Testis (tissue), 3 donors: ENCODE measurements around the gene CACNA1C. TPM values are rescaled to one million over a fixed set of nuclear protein-coding genes. Genes with fewer than 3 reads are reported as not detected.
A peak's percentile ranks its signal among the peaks of the same experiment; 100 is the strongest.

Experiments used
- DNase-seq: peaks from one replicate; pipeline ENCODE4 v3.0.0-alpha.2; 2019
- H3K27ac ChIP-seq, 2 donors: fragments of 200-600 bp; sonication (generic); one replicate each; pipeline ENCODE4 v1.5.1; 2019
- H3K27me3 ChIP-seq: fragments of 200-600 bp; sonication (generic); one replicate; pipeline ENCODE4 v1.5.1; 2019
- H3K36me3 ChIP-seq: fragments of 200-600 bp; sonication (generic); one replicate; pipeline ENCODE4 v1.5.1; 2017; ENCODE audit warnings: low read depth; ENCODE audit errors: missing control alignments
- H3K4me1 ChIP-seq: fragments of 200-600 bp; sonication (generic); one replicate; pipeline ENCODE4 v1.5.1; 2019
- H3K4me3 ChIP-seq, 2 donors: fragments of 200-600 bp; sonication (generic); one replicate each; pipeline ENCODE4 v1.5.1; 2017 to 2019
- H3K9me3 ChIP-seq: fragments of 200-600 bp; sonication (generic); one replicate; pipeline ENCODE4 v1.5.1; 2017
- POLR2A ChIP-seq: fragments of 450-650 bp; IDR thresholded peaks from one replicate; pipeline ENCODE4 v1.6.1; 2017; ENCODE audit warnings: antibody characterized with exemption, mild to moderate bottlenecking, moderate library complexity
- WGBS, 2 donors: methylation state at CpG; one replicate each; pipeline ENCODE4 v1.1.5; 2018; 5-methylcytosine and 5-hydroxymethylcytosine counted together
- intact Hi-C: fragments of 100-400 bp; cut with DNase I; formaldehyde crosslinking; loops from one replicate; pipeline ENCODE4 v1.15.1; 2023; ENCODE audit warnings: low total_unique reads
- polyA plus RNA-seq: library from polyadenylated mRNA; stranded (reverse); fragments of 350-450 nt; fragmentation: Illumina TruSeq; extraction: RNeasy Lipid Tissue Mini Kit (QIAGEN cat#74804); gene quantifications from one replicate; pipeline ENCODE4 v1.2.3, GENCODE V29; 2014; ENCODE audit warnings: low read depth, low replicate concordance; ENCODE audit not compliant: insufficient read depth
- total RNA-seq, 2 donors: library from RNA; depleted of rRNA; stranded (reverse); fragments of >200 nt; gene quantifications; one replicate each; pipeline ENCODE4 v1.2.3, GENCODE V29; 2016
- TF ChIP-seq, protein P1 (sequence below), 3 experiments: fragments of 450-650 bp in 2 of 3; fragments of 200-600 bp in 1 of 3; sonication (generic) in 1 of 3; IDR thresholded peaks; one replicate each; pipeline ENCODE4 v1.5.1; 2016 to 2019; ENCODE audit warnings: antibody characterized with exemption in 3 of 3, mild to moderate bottlenecking in 2 of 3, moderate library complexity in 1 of 3

The CACNA1C gene
- total and polyA plus RNA-seq, 3 donors from 2014 or later: 20.3 to 36.8 (median 32.0) TPM

DNA sequence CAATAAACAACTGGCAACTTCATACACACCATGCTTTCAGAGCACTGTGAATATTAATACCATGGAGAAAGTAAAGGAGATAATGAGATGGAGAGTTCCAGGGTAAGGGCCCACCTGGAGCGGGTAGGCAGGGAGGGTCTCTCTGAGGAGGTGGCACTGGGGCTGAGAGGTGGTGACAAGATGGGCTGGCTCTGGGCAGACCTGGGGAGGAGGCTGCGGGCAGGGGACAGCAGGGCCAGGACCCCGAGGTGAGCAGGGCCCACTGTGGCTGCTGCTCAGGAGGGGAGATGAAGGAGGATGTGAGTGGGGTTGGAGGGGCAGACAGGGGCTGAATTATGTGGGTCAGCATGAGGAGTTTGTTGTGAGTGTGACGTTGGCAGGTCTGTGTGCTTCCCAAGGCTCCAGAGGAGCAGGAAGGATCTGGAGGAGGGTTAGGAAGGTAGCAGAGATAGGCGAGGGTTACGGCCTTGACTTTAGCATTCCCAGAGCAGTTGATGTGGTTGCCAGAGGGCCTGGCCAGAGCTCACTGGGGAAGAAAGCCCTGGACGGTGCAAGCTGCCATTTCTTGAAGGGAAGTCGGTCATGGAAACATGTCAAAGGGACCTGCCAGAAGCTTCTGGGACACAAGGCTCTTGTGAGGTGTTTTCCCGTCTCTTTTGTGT lies 88.2 kb downstream of the CACNA1C start:
- no peak for DNase-seq
- no peaks in the 10 kb centered on the region for H3K27me3 ChIP-seq
- 60 to 66% methylated on average over 9 of the region's 9 CpGs for WGBS, 2 donors
- TF ChIP-seq, protein P1, sequence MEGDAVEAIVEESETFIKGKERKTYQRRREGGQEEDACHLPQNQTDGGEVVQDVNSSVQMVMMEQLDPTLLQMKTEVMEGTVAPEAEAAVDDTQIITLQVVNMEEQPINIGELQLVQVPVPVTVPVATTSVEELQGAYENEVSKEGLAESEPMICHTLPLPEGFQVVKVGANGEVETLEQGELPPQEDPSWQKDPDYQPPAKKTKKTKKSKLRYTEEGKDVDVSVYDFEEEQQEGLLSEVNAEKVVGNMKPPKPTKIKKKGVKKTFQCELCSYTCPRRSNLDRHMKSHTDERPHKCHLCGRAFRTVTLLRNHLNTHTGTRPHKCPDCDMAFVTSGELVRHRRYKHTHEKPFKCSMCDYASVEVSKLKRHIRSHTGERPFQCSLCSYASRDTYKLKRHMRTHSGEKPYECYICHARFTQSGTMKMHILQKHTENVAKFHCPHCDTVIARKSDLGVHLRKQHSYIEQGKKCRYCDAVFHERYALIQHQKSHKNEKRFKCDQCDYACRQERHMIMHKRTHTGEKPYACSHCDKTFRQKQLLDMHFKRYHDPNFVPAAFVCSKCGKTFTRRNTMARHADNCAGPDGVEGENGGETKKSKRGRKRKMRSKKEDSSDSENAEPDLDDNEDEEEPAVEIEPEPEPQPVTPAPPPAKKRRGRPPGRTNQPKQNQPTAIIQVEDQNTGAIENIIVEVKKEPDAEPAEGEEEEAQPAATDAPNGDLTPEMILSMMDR (IDR thresholded peaks at IDR 0.05): no peak
- no peak for TF ChIP-seq POLR2A
- no peaks in the 10 kb centered on the region for H3K36me3 ChIP-seq
- intact Hi-C loops: no loop called here
- H3K4me3 ChIP-seq: no peak overlapping the region
- no peak overlapping the region for H3K27ac ChIP-seq
- H3K4me1 ChIP-seq: peaks cover 4% of the 10 kb centered on the region
- H3K9me3 ChIP-seq: no peaks in the 10 kb centered on the region

DNA sequence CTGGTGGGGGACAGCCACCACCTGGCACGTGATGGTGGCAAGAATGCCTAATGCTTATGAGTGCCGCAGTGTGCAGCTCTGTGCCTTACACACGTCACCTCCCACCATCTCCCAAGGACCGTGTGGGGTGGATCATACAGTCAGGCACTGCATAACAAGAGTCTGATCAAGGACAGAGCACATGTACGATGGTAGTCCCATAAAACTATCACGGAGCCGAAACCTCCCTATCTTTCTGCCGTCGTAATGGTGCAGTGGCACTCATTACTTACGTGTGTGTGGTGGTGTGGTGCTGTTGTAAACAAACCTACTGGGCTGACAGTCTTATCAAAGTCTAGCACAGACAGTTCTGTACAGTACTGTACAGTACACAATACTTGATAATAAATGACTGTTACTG lies 89.3 kb downstream of the CACNA1C start:
- peaks cover 4% of the 10 kb centered on the region for H3K4me1 ChIP-seq
- intact Hi-C loops: no loop called here

DNA sequence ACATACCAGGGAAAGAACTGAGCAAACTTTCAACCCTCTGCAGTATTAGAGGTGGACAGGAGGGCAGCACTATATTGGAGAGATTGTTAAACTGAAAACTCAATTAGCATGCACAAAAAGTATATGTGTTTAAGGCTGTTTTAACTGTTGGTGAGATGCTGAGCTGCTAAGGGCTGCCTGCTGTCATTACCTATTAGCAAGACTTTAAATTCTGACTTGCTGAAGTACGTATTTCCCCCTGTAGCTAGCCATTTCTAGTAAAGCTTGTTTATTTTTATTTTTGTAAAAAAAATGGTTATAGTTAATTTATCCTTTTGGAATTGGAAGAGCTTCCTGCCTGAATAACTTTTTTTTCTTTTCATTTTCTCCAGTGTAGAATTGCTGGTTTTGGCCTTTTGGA lies 92.2 kb downstream of the CACNA1C start:
- Histone ChIP-seq H3K36me3 (no peaks in the 10 kb centered on the region), H3K27ac (no peak overlapping the region), H3K9me3 (no peaks in the 10 kb centered on the region), H3K4me1 (peaks cover 4% of the 10 kb centered on the region), H3K27me3 (no peaks in the 10 kb centered on the region), H3K4me3 (no peak overlapping the region)
- DNase-seq: no peak
- TF ChIP-seq, protein P1 (IDR thresholded peaks at IDR 0.05): no peak
- TF ChIP-seq POLR2A: no peak
- intact Hi-C loops: no loop called here
- WGBS, 2 donors: 84 to 89% methylated on average over 1 of the region's 1 CpG

More for the DNA sequence above, 89.3 kb downstream of the CACNA1C start:
- H3K4me3 ChIP-seq: no peak overlapping the region
- no peaks in the 10 kb centered on the region for H3K36me3 ChIP-seq
- no peaks in the 10 kb centered on the region for H3K9me3 ChIP-seq
- no peaks in the 10 kb centered on the region for H3K27me3 ChIP-seq
- WGBS, 2 donors: 73 to 83% methylated on average over 9 to 10 of the region's 10 CpGs
- TF ChIP-seq, protein P1 (IDR thresholded peaks at IDR 0.05): no peak
- no peak for TF ChIP-seq POLR2A
- H3K27ac ChIP-seq: peak overlapping the region in 1 of 2 donors; percentile 24
- no peak for DNase-seq

DNA sequence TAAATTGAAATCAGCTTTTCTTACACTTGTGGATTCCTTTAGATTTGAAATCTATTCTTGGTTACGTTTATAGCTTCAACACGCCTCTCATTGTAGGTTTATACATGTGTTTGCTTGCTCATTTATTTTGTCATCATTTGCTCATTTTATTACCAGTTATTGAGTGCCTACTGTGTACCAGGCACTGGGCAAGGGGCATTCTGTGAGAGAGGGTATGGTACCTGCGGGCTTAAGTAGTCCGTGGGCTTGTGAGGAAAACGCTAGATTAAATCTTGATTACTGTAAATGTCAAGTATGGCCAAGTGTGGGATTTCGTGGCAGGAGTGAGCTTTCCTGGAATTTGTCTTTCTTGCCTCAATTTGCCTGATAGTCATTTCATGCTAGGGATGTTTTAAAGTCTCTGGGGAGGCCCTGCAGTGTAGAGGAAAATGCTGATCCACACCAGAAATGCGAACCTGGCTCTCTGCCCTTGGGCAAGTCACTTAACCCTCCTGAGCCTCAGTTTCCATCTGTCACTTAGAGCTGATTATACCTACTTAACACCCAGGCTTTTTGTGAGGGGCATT lies 92.7 kb downstream of the CACNA1C start:
- no peak for TF ChIP-seq POLR2A
- TF ChIP-seq, protein P1 (IDR thresholded peaks at IDR 0.05): no peak
- no peak overlapping the region for H3K4me3 ChIP-seq
- DNase-seq: no peak
- 74 to 87% methylated on average over 7 of the region's 7 CpGs for WGBS, 2 donors
- H3K36me3 ChIP-seq: no peaks in the 10 kb centered on the region
- H3K27me3 ChIP-seq: no peaks in the 10 kb centered on the region
- peaks cover 4% of the 10 kb centered on the region for H3K4me1 ChIP-seq
- intact Hi-C loops: no loop called here
- H3K27ac ChIP-seq: no peak overlapping the region
- H3K9me3 ChIP-seq: no peaks in the 10 kb centered on the region

DNA sequence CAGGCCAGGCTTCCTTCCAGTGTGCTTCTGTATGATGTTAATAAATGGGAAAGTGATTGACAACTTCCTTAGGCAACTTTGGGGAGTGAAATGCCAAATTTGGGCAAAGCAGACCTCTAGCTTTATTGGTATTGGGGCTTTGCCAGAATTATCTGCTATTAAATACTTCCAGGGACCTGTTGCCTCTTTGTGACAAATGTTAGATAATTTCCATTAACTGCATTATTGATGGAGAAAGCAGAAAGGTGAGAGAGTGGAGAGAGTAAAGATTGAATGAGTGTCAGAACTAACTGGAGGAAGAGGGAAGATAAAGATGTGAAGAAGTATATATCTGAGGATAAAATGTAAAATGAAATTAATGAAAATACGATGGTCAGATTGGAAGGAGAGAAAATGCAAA lies 94.5 kb downstream of the CACNA1C start:
- no peak overlapping the region for H3K27ac ChIP-seq
- no peak for DNase-seq
- H3K9me3 ChIP-seq: no peaks in the 10 kb centered on the region
- no peaks in the 10 kb centered on the region for H3K4me1 ChIP-seq
- no peaks in the 10 kb centered on the region for H3K27me3 ChIP-seq
- no peak overlapping the region for H3K4me3 ChIP-seq
- no peaks in the 10 kb centered on the region for H3K36me3 ChIP-seq
- TF ChIP-seq, protein P1 (IDR thresholded peaks at IDR 0.05): no peak
- 93 to 94% methylated on average over 1 of the region's 1 CpG for WGBS, 2 donors
- intact Hi-C loops: no loop called here
